ENCODE data around the gene GNG2. TPM values are rescaled to one million over a fixed set of nuclear protein-coding genes. Genes with fewer than 3 reads are reported as not detected.
A peak's percentile ranks its signal among the peaks of the same experiment; 100 is the strongest.

Gene GNG2
- total RNA-seq, 2 donors from 2014 or later, result 6.2 to 6.6 TPM

DNA sequence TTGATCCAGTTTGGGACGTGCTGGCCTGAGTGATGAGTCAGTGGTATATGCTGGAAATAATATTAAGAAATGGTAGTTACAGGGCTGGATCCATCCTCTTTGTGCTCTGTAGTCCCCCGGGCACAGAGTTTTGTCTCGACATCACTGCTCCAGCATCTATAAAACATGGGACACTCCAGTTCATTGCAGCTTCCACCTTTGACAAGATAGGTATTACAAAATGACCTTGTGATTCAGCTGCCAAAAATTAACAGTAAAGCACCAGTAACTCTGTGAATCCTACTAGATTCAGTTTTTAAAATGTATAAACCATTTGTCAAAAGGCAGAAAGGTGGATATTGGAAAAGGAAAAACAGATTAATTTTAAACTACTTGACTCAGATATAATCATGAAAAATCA is 14.6 kb upstream of the GNG2 start:
- H3K9me3 ChIP-seq, result no peaks in the 10 kb centered on the region
- ATAC-seq, result no peak
- H3K4me1 ChIP-seq, result peaks cover 4% of the 10 kb centered on the region
- intact Hi-C loops (cut with DNase I), result no loop called here
- H3K4me3 ChIP-seq, result no peak overlapping the region
- H3K27ac ChIP-seq, result no peak overlapping the region
- TF ChIP-seq POLR2A (IDR thresholded peaks at IDR 0.05), result no peak
- TF ChIP-seq, protein P1, sequence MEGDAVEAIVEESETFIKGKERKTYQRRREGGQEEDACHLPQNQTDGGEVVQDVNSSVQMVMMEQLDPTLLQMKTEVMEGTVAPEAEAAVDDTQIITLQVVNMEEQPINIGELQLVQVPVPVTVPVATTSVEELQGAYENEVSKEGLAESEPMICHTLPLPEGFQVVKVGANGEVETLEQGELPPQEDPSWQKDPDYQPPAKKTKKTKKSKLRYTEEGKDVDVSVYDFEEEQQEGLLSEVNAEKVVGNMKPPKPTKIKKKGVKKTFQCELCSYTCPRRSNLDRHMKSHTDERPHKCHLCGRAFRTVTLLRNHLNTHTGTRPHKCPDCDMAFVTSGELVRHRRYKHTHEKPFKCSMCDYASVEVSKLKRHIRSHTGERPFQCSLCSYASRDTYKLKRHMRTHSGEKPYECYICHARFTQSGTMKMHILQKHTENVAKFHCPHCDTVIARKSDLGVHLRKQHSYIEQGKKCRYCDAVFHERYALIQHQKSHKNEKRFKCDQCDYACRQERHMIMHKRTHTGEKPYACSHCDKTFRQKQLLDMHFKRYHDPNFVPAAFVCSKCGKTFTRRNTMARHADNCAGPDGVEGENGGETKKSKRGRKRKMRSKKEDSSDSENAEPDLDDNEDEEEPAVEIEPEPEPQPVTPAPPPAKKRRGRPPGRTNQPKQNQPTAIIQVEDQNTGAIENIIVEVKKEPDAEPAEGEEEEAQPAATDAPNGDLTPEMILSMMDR (IDR thresholded peaks at IDR 0.05), result no peak
- no peaks in the 10 kb centered on the region for H3K36me3 ChIP-seq (replicated peaks in 1 of 2; ENCODE audit: insufficient read depth in 1 of 2, low read depth in 2 of 2)
- H3K27me3 ChIP-seq, result no peaks in the 10 kb centered on the region
- DNase-seq, result no peak
- 50 to 67% methylated on average over 3 of the region's 3 CpGs for WGBS, 2 donors

DNA sequence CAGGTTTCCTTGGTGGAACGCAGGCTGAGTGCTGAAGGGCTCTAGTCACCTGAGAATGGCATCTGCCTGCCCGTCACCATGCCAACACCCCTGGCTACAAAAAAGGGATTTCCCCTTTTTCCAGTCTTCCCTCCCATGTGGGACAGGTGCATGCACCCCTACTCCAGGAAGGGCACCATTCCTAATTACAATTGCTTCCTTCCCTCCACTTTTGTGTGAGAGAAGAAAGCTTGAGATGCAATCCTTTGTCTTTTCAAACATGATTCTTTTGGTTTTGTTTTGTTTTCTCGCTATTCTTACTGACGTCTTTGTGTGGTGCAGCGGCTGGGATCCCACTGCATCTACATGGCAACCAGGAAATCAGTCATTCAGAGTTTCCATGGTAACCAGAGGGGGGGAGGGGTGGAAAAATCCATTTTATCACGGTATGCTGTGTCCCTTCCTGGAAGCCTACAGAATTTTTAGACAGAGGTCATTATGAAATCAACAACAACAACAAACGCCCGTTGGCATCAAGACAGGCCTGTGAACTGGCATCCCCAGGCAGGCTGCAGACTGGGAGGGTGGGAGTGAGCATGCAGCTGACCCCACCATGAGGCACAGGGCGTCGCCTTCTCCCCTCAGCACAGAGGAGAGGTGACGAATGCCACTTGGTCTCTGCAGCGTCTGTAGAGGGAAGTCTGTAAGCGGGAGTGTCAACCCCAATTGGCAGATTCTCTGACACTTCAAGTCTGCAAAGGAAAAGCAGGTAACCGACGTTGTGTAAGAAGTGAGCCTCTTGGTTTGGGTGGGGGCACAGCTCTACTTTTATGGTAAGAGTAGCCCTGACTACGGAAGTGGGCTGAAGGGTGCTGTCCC is 13.6 kb upstream of the GNG2 start:
- Histone ChIP-seq H3K4me3 (no peak overlapping the region), H3K36me3 (replicated peaks in 1 of 2; ENCODE audit: insufficient read depth in 1 of 2, low read depth in 2 of 2) (no peaks in the 10 kb centered on the region), H3K4me1 (peaks cover 4% of the 10 kb centered on the region), H3K9me3 (no peaks in the 10 kb centered on the region), H3K27me3 (no peaks in the 10 kb centered on the region), H3K27ac (peak overlapping the region in 2 of 4 donors; percentile 57 to 64)
- WGBS, 2 donors, result 11 to 24% methylated on average over 15 to 16 of the region's 16 CpGs
- peak; percentile 56 for ATAC-seq
- DNase-seq, result peak in 3 of 4 donors; percentile 25 to 72 (median 36)
- TF ChIP-seq, protein P1 (IDR thresholded peaks at IDR 0.05), result no peak
- TF ChIP-seq POLR2A (IDR thresholded peaks at IDR 0.05), result no peak
- intact Hi-C loops (cut with DNase I), result no loop called here

DNA sequence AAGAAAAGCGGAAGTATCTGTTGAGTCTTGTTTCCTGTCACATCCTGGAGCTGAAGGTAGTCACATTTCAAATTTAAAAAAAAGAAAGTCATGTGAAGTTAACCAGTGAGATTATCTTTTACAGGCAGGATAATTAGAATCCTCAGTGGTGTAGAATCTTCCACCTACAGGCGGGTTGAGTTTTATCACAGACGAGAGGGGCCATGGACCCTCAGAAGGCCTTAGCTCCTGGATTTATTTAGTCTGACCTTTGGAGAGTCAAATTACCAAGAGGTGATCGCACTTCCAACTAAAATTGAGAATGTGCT is 13.0 kb upstream of the GNG2 start:
- no peaks in the 10 kb centered on the region for H3K27me3 ChIP-seq
- peak overlapping the region in 2 of 4 donors; percentile 57 to 64 for H3K27ac ChIP-seq
- H3K36me3 ChIP-seq (replicated peaks in 1 of 2; ENCODE audit: insufficient read depth in 1 of 2, low read depth in 2 of 2), result no peaks in the 10 kb centered on the region
- ATAC-seq, result no peak
- no peak for TF ChIP-seq POLR2A (IDR thresholded peaks at IDR 0.05)
- TF ChIP-seq, protein P1 (IDR thresholded peaks at IDR 0.05), result no peak
- H3K9me3 ChIP-seq, result no peaks in the 10 kb centered on the region
- DNase-seq, result no peak
- WGBS, 2 donors, result 59 to 83% methylated on average over 4 of the region's 4 CpGs
- peaks cover 4% of the 10 kb centered on the region for H3K4me1 ChIP-seq
- intact Hi-C loops (cut with DNase I), result no loop called here
- H3K4me3 ChIP-seq, result no peak overlapping the region

DNA sequence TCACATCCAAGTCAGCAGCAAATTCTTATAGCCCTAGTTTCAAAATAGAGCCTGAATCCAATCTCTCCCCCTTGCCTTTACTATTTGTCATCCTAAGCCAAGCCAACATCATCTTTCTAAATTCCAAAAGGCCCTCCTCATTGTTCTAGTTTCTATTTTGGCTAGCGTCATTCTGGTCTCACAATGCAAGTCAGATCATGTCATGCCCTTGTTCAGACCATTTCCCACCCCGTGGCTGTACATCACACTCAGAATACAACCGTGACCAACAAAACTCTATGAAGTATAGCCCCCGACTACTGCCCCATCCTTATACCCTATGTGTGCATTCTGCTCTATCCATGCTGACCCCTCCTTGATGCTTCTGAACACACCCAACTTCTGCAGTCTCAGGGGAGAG is 12.3 kb upstream of the GNG2 start:
- Histone ChIP-seq H3K36me3 (replicated peaks in 1 of 2; ENCODE audit: insufficient read depth in 1 of 2, low read depth in 2 of 2) (no peaks in the 10 kb centered on the region), H3K4me1 (peaks cover 4% of the 10 kb centered on the region), H3K27ac (no peak overlapping the region), H3K27me3 (no peaks in the 10 kb centered on the region), H3K9me3 (no peaks in the 10 kb centered on the region), H3K4me3 (no peak overlapping the region)
- DNase-seq, result no peak
- WGBS, 2 donors, result 81 to 87% methylated on average over 4 of the region's 4 CpGs
- no peak for ATAC-seq
- intact Hi-C loops (cut with DNase I), result no loop called here
- TF ChIP-seq POLR2A (IDR thresholded peaks at IDR 0.05), result no peak

DNA sequence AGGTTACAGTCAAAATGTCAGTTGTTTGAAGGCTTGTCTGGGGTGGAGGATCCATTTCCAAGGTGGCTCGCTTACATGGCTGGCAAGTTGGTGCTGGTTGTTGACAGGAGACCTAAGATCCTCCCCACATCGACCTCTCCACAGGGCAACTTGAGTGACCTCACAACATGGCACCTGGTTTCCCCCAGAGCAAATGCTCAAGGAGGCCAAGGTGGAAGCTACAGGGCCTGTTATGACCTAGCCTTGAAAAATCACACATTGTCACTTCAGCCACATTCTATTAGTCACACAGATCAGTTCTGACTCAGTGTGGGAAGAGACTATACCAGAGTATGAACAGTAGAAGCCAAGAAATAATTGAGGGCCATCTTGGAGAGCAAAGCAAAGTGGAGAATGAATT is 11.3 kb upstream of the GNG2 start:
- peaks cover 4% of the 10 kb centered on the region for H3K4me1 ChIP-seq
- intact Hi-C loops (cut with DNase I), result no loop called here
- no peaks in the 10 kb centered on the region for H3K27me3 ChIP-seq
- no peaks in the 10 kb centered on the region for H3K9me3 ChIP-seq
- WGBS, 2 donors, result 71 to 74% methylated on average over 2 of the region's 2 CpGs
- no peak for ATAC-seq
- TF ChIP-seq POLR2A (IDR thresholded peaks at IDR 0.05), result no peak
- TF ChIP-seq, protein P1 (IDR thresholded peaks at IDR 0.05), result no peak
- no peaks in the 10 kb centered on the region for H3K36me3 ChIP-seq (replicated peaks in 1 of 2; ENCODE audit: insufficient read depth in 1 of 2, low read depth in 2 of 2)
- H3K27ac ChIP-seq, result no peak overlapping the region
- H3K4me3 ChIP-seq, result no peak overlapping the region
- DNase-seq, result no peak

Data from body of pancreas (tissue), 4 donors.